OCI-LY3 (cell line): ENCODE data around the gene POLG.

Source experiments
- H2AFZ ChIP-seq: fragments of 200-600, 300-600 bp; shearing (Covaris generic); 2 replicates; pipeline ENCODE4 v1.6.0; 2014; ENCODE audit warnings: antibody characterized with exemption, low read depth, low read length
- H3K27ac ChIP-seq: fragments of 200-600, 300-600 bp; sonication (generic); 2 replicates; pipeline ENCODE4 v1.5.1; 2014; ENCODE audit warnings: mild to moderate bottlenecking, low read length, moderate library complexity, mixed read lengths
- H3K27me3 ChIP-seq: fragments of 200-600, 300-600 bp; sonication (generic); 2 replicates; pipeline ENCODE4 v1.6.1; 2014; ENCODE audit warnings: low read depth, low read length, mixed read lengths
- H3K36me3 ChIP-seq: fragments of 200-600, 300-600 bp; sonication (generic); replicated peaks from 2 replicates; pipeline ENCODE3; 2014; ENCODE audit warnings: low read depth, low read length, mixed read lengths
- H3K4me1 ChIP-seq: fragments of 300-600, 200-600 bp; sonication (generic); 2 replicates; pipeline ENCODE4 v1.6.1; 2014; ENCODE audit warnings: low read length, mixed read lengths
- H3K4me2 ChIP-seq: fragments of 200-600, 300-600 bp; sonication (generic); 2 replicates; pipeline ENCODE4 v1.6.1; 2014; ENCODE audit warnings: low read length, mixed read lengths
- H3K4me3 ChIP-seq: fragments of 300-600, 200-600 bp; sonication (generic); 2 replicates; pipeline ENCODE4 v1.5.1; 2014; ENCODE audit warnings: antibody characterized with exemption, mild to moderate bottlenecking, low read length, moderate library complexity
- H3K79me2 ChIP-seq: fragments of 300-600, 200-600 bp; shearing (Covaris generic); 2 replicates; pipeline ENCODE4 v1.6.1; 2014; ENCODE audit warnings: mild to moderate bottlenecking, low read length, mixed read lengths
- H3K9ac ChIP-seq: fragments of 300-600, 200-600 bp; shearing (Covaris generic); 2 replicates; pipeline ENCODE4 v1.6.0; 2014; ENCODE audit warnings: mild to moderate bottlenecking, low read length, moderate library complexity
- H3K9me3 ChIP-seq: fragments of 200-600, 300-600 bp; shearing (Covaris generic); 2 replicates; pipeline ENCODE4 v1.6.1; 2014; ENCODE audit warnings: low read length, mixed read lengths; ENCODE audit not compliant: insufficient read depth
- H4K20me1 ChIP-seq: fragments of 200-600, 300-600 bp; sonication (generic); 2 replicates; pipeline ENCODE4 v1.6.1; 2016; ENCODE audit warnings: low read length, mixed read lengths; ENCODE audit not compliant: insufficient read depth
- CTCF ChIP-seq: fragments of 200-600, 300-600 bp; sonication (generic); IDR thresholded peaks from 2 replicates; pipeline ENCODE4 v1.5.1; 2014; ENCODE audit warnings: antibody characterized with exemption, low read length, low read depth
- EZH2phosphoT487 ChIP-seq: fragments of 200-600 bp; shearing (Covaris generic); IDR thresholded peaks from 2 replicates; pipeline ENCODE4 v1.6.1; 2018; ENCODE audit warnings: antibody characterized with exemption, mixed run types, low read depth

Gene POLG

GRCh38 chr15:89320200-89320599 lies 14.4 kb downstream of the POLG start:
- Histone ChIP-seq H3K27me3 (no peaks in the 10 kb centered on the region), H3K79me2 (peaks cover 4% of the 10 kb centered on the region; the same call in 1 of the 2 replicates), H3K4me3 (no peak overlapping the region), H3K36me3 (peaks cover 93% of the 10 kb centered on the region), H3K9me3 (no peaks in the 10 kb centered on the region), H3K9ac (no peak overlapping the region), H3K27ac (no peak overlapping the region), H3K4me2 (no peak overlapping the region), H2AFZ (no peak overlapping the region), H4K20me1 (0 out of 2 replicates have a peak, but pooled peaks cover 7% of the 10 kb centered on the region), H3K4me1 (no peaks in the 10 kb centered on the region)
- no peak for TF ChIP-seq CTCF
- TF ChIP-seq EZH2phosphoT487, result no peak

GRCh38 chr15:89319678-89320077 lies 14.9 kb downstream of the POLG start:
- Histone ChIP-seq H3K27me3 (no peaks in the 10 kb centered on the region), H3K4me2 (no peak overlapping the region), H3K36me3 (peaks cover 96% of the 10 kb centered on the region), H3K27ac (no peak overlapping the region), H3K4me1 (no peaks in the 10 kb centered on the region), H3K4me3 (no peak overlapping the region), H3K79me2 (peaks cover 4% of the 10 kb centered on the region; the same call in 1 of the 2 replicates), H2AFZ (no peak overlapping the region), H4K20me1 (0 out of 2 replicates have a peak, but pooled peaks cover 7% of the 10 kb centered on the region), H3K9me3 (no peaks in the 10 kb centered on the region), H3K9ac (no peak overlapping the region)
- no peak for TF ChIP-seq CTCF
- TF ChIP-seq EZH2phosphoT487, result no peak

GRCh38 chr15:89317186-89317720 lies 17.4 kb downstream of the POLG start:
- Histone ChIP-seq H3K4me1 (no peaks in the 10 kb centered on the region), H3K27ac (no peak overlapping the region), H2AFZ (no peak overlapping the region), H4K20me1 (0 out of 2 replicates have a peak, but pooled peaks cover 7% of the 10 kb centered on the region), H3K9me3 (no peaks in the 10 kb centered on the region), H3K4me3 (no peak overlapping the region), H3K27me3 (no peaks in the 10 kb centered on the region), H3K36me3 (peaks cover 90% of the 10 kb centered on the region), H3K9ac (no peak overlapping the region), H3K4me2 (no peak overlapping the region), H3K79me2 (peaks cover 4% of the 10 kb centered on the region; the same call in 1 of the 2 replicates)
- no peak for TF ChIP-seq EZH2phosphoT487
- TF ChIP-seq CTCF, result no peak

GRCh38 chr15:89316504-89316903 lies 18.1 kb downstream of the POLG start:
- TF ChIP-seq CTCF, result no peak
- TF ChIP-seq EZH2phosphoT487, result no peak
- H4K20me1 ChIP-seq, result 0 out of 2 replicates have a peak, but pooled peaks cover 7% of the 10 kb centered on the region
- no peak overlapping the region for H2AFZ ChIP-seq
- H3K9ac ChIP-seq, result no peak overlapping the region
- H3K4me2 ChIP-seq, result no peak overlapping the region
- peaks cover 89% of the 10 kb centered on the region for H3K36me3 ChIP-seq
- peaks cover 1% of the 10 kb centered on the region; the same call in 1 of the 2 replicates for H3K79me2 ChIP-seq
- no peaks in the 10 kb centered on the region for H3K27me3 ChIP-seq
- no peaks in the 10 kb centered on the region for H3K9me3 ChIP-seq
- H3K27ac ChIP-seq, result no peak overlapping the region
- H3K4me3 ChIP-seq, result no peak overlapping the region
- H3K4me1 ChIP-seq, result no peaks in the 10 kb centered on the region
